ENCODE results near the gene TIMM8A. TPM values are rescaled to one million over a fixed set of nuclear protein-coding genes. Genes with fewer than 3 reads are reported as not detected.

The TIMM8A gene
- polyA plus RNA-seq, 3 donors = 1.9 to 2.5 (median 2.4) TPM

- peaks cover 33% of the 10 kb centered on the region for H3K4me1 Mint-ChIP-seq
- Histone ChIP-seq H3K36me3 (replicated peaks in 1 of 2; ENCODE audit: control insufficient read depth in 1 of 2, insufficient read depth in 2 of 2, low read length in 2 of 2) (peaks cover 6 to 22% of the 10 kb centered on the region in 2 donors), H3K27me3 (ENCODE audit: control insufficient read depth in 2 of 2, insufficient read depth in 2 of 2, low read length in 2 of 2) (no peaks in the 10 kb centered on the region), H3K9me3 (replicated peaks in 1 of 2; ENCODE audit: control insufficient read depth in 1 of 2, insufficient read depth in 1 of 2, low read length in 2 of 2) (no peaks in the 10 kb centered on the region), H3K4me2 (replicated peaks; ENCODE audit: extremely low read depth, low read length, poor library complexity, severe bottlenecking) (peak within 1 kb of the TSS; percentile 76), H3K79me2 (ENCODE audit: insufficient read depth, low read length) (peaks cover 35% of the 10 kb centered on the region), H3K27ac (ENCODE audit: low read depth in 1 of 2, low read length in 2 of 2) (peak within 1 kb of the TSS; percentile 55 to 78), H4K20me1 (ENCODE audit: insufficient read depth, low read length) (peaks cover 3% of the 10 kb centered on the region), H3K9ac (ENCODE audit: insufficient read depth, low read length, poor library complexity, severe bottlenecking) (peak within 1 kb of the TSS; percentile 48), H2AFZ (ENCODE audit: insufficient read depth, low read depth, low read length, poor library complexity, severe bottlenecking) (peak within 1 kb of the TSS; percentile 74), H3K4me3 (replicated peaks in 1 of 3; ENCODE audit: low read depth in 2 of 3, low read length in 3 of 3) (peak within 1 kb of the TSS; percentile 58 to 83 (median 71)), H3K4me1 (ENCODE audit: control insufficient read depth in 1 of 2, insufficient read depth in 2 of 2, low read length in 2 of 2) (peaks cover 31 to 43% of the 10 kb centered on the region in 2 donors)
- peak within 1 kb of the TSS; percentile 88 to 96 (median 92) for H3K27ac Mint-ChIP-seq
- peak; percentile 85 to 89 (median 88) for DNase-seq
- peaks cover 19 to 26% of the 10 kb centered on the region in 2 donors for H3K36me3 Mint-ChIP-seq
- whole genome bisulfite sequencing (ENCODE audit: insufficient coverage) = 0% methylated on average over 15 of the region's 47 CpGs
- intact Hi-C loops (cut with micrococcal nuclease) = no loop called here
- H3K4me3 Mint-ChIP-seq = peak within 1 kb of the TSS; percentile 89 to 90
- H3K9me3 Mint-ChIP-seq = peaks cover 0 to 12% (median 0%) of the 10 kb centered on the region in 7 donors
- TF ChIP-seq CTCF (IDR thresholded peaks at IDR 0.05) = peak; percentile 70
- H3K27me3 Mint-ChIP-seq (ENCODE audit: low read depth in 3 of 3) = peaks cover 0 to 3% (median 0%) of the 10 kb centered on the region in 3 donors
Observed at GRCh38 chrX:101390664-101391525, 42.4 kb upstream of the TIMM8A start, which contains the start of gene RPL36A. Gene RPL36A, plus strand, starts transcription at chrX:101391011. Its CDS starts 33 bp downstream, at chrX:101391044.

DNA sequence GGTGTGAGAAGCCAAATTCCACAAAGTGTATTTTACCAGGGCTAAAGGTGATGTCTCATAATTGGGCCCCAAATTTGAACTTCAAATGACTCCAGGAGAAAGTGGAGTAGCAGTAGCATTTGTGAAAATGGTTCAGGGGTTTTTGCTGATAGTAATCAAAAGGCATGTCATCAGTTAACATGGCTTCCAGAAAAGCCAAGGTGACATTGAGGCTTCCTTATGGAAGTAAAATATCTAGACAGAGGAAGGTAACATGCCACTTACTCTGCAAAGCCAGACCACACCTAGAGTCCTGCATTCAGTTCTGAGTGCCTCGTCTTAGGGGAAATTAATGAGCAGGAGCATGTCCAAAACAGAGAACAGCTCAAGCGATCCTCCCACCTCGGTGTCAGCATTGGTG is 40.1 kb upstream of the TIMM8A start:
- peaks cover 8 to 14% of the 10 kb centered on the region in 2 donors for H3K36me3 Mint-ChIP-seq
- H3K27me3 Mint-ChIP-seq (ENCODE audit: low read depth in 3 of 3) = peaks cover 0 to 3% (median 0%) of the 10 kb centered on the region in 3 donors
- H3K4me3 ChIP-seq (replicated peaks in 1 of 3; ENCODE audit: low read depth in 2 of 3, low read length in 3 of 3) = no peak overlapping the region
- no peak overlapping the region for H3K27ac Mint-ChIP-seq
- no peaks in the 10 kb centered on the region for H4K20me1 ChIP-seq (ENCODE audit: insufficient read depth, low read length)
- peaks cover 50% of the 10 kb centered on the region for H3K79me2 ChIP-seq (ENCODE audit: insufficient read depth, low read length)
- peaks cover 43 to 52% of the 10 kb centered on the region in 2 donors for H3K4me1 ChIP-seq (ENCODE audit: control insufficient read depth in 1 of 2, insufficient read depth in 2 of 2, low read length in 2 of 2)
- WGBS (ENCODE audit: insufficient coverage) = no CpG with 5 or more reads among the region's 3 CpGs
- intact Hi-C loops (cut with micrococcal nuclease) = no loop called here
- no peaks in the 10 kb centered on the region for H3K27me3 ChIP-seq (ENCODE audit: control insufficient read depth in 2 of 2, insufficient read depth in 2 of 2, low read length in 2 of 2)
- no peak overlapping the region for H3K9ac ChIP-seq (ENCODE audit: insufficient read depth, low read length, poor library complexity, severe bottlenecking)
- H2AFZ ChIP-seq (ENCODE audit: insufficient read depth, low read depth, low read length, poor library complexity, severe bottlenecking) = no peak overlapping the region
- H3K4me2 ChIP-seq (replicated peaks; ENCODE audit: extremely low read depth, low read length, poor library complexity, severe bottlenecking) = no peak overlapping the region
- peaks cover 41% of the 10 kb centered on the region for H3K4me1 Mint-ChIP-seq
- no peak overlapping the region for H3K4me3 Mint-ChIP-seq
- no peak for TF ChIP-seq CTCF (IDR thresholded peaks at IDR 0.05)
- DNase-seq = no peak
- H3K36me3 ChIP-seq (replicated peaks in 1 of 2; ENCODE audit: control insufficient read depth in 1 of 2, insufficient read depth in 2 of 2, low read length in 2 of 2) = peaks cover 6 to 16% of the 10 kb centered on the region in 2 donors
- no peaks in the 10 kb centered on the region for H3K9me3 ChIP-seq (replicated peaks in 1 of 2; ENCODE audit: control insufficient read depth in 1 of 2, insufficient read depth in 1 of 2, low read length in 2 of 2)
- H3K9me3 Mint-ChIP-seq = peaks cover 0 to 9% (median 0%) of the 10 kb centered on the region in 7 donors
- no peak overlapping the region for H3K27ac ChIP-seq (ENCODE audit: low read depth in 1 of 2, low read length in 2 of 2)

All from CD14-positive monocyte (primary cell).